GM13977 (cell line): ENCODE data around the gene ADGRA1.

Experiments used
- DNase-seq: peaks from one replicate; pipeline ENCODE4 v3.0.0; 2012; ENCODE audit warnings: low spot score
- in situ Hi-C: fragments of 300-500 bp; cut with MboI; formaldehyde crosslinking; loops from one replicate; pipeline ENCODE4 v1.12.0; 2022; ENCODE audit warnings: low sequenced_read_pairs, low pct_unique_long_range_greater_than_20kb, mixed read lengths, inconsistent platforms; ENCODE audit not compliant: unreplicated experiment
- TF ChIP-seq, protein P1 (sequence below): IDR thresholded peaks from 2 replicates; pipeline ENCODE4 v1.5.1; 2012; ENCODE audit warnings: mild to moderate bottlenecking, control low read depth; ENCODE audit not compliant: insufficient read depth; ENCODE audit errors: extremely low read depth, missing control alignments

The ADGRA1 gene

DNA sequence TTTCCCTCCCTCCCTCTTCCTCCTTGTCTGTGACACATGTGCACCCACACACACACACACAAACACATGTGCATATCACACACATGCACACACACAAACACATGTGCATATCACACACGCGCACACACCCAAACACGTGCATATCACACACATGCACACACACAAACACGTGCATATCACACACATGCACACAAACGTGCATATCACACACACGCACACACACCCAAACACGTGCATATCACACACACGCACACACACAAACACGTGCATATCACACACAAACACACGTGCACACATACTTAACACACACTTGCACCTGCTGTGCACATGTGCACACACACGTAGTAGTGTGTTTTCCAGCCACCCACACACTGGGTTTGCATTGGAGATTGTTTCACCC lies 42.9 kb downstream of the ADGRA1 start:
- TF ChIP-seq, protein P1, sequence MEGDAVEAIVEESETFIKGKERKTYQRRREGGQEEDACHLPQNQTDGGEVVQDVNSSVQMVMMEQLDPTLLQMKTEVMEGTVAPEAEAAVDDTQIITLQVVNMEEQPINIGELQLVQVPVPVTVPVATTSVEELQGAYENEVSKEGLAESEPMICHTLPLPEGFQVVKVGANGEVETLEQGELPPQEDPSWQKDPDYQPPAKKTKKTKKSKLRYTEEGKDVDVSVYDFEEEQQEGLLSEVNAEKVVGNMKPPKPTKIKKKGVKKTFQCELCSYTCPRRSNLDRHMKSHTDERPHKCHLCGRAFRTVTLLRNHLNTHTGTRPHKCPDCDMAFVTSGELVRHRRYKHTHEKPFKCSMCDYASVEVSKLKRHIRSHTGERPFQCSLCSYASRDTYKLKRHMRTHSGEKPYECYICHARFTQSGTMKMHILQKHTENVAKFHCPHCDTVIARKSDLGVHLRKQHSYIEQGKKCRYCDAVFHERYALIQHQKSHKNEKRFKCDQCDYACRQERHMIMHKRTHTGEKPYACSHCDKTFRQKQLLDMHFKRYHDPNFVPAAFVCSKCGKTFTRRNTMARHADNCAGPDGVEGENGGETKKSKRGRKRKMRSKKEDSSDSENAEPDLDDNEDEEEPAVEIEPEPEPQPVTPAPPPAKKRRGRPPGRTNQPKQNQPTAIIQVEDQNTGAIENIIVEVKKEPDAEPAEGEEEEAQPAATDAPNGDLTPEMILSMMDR, result no peak
- in situ Hi-C loops, result no loop called here
- DNase-seq, result no peak

DNA sequence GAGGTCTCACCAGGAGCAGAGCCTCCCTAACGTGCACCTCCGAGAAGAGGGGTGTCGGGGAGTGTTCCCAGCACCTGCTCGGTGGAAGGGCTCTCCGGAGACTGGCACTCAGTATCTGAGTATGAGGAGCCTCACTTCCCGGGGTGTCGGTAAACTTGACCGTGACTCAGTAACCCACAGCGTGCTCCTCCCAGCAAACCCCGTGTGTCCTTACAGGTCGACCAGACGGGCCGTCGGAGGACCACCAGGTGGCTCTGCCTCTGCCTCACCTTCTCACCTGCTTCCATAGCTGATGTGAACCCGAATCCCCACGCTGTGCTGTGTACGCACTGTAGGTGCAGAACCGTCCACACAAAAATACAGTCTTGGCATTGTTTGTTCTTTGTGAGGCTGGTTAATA lies 43.3 kb downstream of the ADGRA1 start:
- no peak for DNase-seq
- in situ Hi-C loops, result no loop called here
- TF ChIP-seq, protein P1, result no peak

DNA sequence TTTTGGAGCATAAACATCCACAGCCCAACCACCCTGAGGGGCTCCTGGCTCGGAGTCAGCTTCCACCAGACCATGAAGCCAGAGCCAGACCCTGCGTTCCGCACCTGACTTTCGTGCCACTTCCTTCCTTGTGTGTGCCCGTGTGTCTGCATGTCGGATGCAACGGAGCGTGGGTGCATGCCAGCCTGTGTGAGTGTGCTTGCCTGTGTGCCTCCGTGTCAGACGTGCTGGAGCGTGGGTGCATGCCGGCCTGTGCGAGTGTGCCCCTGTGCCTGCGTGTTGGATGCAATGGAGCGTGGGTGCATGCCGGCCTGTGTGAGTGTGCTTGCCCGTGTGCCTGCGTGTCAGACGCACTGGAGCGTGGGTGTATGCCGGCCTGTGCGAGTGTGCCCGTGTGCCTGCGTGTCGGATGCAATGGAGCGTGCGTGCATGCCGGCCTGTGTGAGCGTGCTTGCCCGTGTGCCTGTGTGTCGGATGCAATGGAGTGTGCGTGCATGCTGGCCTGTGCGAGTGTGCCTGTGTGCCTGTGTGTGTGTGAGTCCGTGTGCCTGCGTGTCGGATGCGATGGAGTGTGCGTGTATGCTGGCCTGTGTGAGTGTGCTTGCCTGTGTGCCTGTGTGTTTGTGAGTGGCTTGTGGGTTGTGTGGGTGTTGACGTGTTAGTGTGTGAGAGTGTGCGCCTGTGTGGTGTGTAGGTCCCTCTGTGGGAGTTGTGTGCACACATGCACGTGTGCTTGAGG lies 44.2 kb downstream of the ADGRA1 start:
- TF ChIP-seq, protein P1, result no peak
- in situ Hi-C loops, result no loop called here
- no peak for DNase-seq

DNA sequence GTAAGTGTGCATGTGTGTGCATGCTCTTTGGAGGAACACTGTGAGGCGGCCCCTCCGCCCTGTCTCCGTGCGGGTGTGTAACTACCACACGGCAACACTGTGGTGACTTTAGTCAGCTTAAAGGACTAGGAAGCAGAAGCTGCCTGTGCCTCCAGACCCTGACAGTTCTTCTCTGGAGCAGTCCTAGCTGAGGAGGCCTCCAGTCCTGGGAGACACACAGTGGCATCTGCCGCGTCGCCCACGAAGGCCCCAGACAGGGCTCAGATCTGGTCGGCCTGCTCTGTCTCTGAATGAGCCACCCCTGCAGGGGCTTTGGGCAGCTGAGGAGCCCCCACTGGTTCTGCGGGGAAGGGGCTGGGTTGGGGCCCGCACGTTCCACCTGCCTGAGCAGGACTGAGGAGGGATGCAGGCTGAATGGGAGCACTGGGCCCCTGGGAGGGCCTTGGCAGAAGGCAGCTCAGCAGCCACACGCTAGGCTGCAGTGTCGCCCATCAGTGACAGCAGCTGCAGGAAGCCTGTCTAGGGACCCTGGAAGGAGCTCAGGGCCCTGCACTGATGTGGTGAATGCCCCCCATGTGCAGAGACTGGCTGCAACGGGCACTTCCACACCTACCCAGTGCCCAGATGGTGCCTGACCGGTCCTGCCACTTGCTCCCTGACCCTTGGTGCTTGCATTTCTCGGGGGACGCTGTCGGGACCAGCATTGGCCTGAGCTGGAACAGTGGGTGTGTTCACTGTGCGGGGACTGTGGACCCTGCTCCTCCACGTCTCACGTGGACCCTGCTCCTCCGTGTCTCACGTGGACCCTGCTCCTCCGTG lies 45.0 kb downstream of the ADGRA1 start:
- DNase-seq, result no peak
- in situ Hi-C loops, result no loop called here
- TF ChIP-seq, protein P1, result no peak

DNA sequence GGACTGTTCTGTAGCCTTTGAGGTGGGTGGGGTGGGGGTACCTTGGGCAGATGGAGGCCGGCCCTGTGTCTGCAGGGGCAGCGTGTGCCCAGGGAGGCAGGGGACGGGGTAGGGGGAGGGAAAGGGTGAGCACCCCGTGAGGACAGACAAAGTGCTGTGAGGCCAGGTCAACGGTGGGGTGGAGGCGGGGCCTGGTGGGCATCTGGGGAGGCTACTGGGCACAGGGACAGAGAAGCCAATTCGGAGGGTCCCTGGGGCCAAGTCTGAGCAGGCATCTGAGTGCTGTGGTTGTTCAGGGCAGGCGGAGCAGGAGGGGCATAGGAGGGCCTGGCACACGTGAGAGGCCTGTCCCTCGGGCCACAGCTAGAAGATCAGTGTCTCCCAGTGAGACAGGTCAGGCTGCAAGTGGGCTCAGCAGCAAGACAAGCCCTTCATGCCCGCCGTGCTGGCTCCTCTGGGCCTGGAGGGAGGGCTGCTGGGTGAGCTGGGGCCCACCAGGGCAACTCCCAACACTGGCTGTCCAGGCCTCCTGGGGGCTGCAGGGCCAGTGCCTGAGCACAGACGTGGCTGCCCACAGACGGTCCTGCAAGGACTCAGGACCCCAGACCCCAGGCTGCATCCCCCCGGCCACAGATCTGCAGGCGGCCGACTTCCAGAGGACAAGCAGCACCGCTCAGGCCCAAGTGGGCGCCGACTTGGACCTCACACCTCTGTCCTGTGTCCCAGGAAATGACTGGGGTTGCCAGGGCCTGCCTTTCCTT lies 45.9 kb downstream of the ADGRA1 start:
- TF ChIP-seq, protein P1, result no peak
- in situ Hi-C loops, result no loop called here
- no peak for DNase-seq

DNA sequence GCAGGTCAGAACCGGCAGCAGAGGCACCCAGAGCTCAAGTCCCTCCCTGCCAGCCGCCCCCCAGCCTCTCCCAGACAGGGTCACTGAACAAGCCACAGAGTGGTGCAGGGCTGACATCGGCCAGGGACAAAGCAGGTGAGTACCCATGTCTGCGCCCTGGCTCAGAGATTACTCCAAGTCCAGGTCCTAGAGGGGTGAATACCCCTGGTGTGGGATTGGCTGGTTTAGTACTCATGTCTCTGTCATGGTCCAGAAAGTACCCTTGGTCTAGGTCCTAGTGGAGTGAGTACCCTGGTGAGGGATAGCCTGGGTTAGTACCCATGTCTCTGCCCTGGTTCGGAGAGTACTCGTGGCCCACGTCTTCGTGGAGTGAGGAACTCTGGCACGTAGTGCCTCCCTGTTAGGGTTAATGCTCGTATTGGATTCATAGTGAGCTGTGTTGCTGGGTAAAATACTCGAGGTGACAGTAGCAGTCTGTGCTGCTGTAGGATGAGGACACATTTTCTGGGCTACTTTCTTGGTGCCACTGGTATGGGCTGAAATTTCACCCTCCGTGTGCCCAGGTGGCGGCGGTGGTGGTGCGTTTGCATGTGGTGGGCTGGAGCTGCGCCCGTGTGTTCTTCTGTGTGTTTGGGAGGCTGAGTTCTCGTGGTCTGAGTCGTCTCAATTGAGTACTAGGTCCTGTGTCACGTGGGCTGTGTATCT lies 46.8 kb downstream of the ADGRA1 start:
- in situ Hi-C loops, result no loop called here

More for the DNA sequence above, 46.8 kb downstream of the ADGRA1 start:
- DNase-seq, result no peak
- TF ChIP-seq, protein P1, result no peak
